ENCODE results near the gene TRAK1.

Gene TRAK1

DNA sequence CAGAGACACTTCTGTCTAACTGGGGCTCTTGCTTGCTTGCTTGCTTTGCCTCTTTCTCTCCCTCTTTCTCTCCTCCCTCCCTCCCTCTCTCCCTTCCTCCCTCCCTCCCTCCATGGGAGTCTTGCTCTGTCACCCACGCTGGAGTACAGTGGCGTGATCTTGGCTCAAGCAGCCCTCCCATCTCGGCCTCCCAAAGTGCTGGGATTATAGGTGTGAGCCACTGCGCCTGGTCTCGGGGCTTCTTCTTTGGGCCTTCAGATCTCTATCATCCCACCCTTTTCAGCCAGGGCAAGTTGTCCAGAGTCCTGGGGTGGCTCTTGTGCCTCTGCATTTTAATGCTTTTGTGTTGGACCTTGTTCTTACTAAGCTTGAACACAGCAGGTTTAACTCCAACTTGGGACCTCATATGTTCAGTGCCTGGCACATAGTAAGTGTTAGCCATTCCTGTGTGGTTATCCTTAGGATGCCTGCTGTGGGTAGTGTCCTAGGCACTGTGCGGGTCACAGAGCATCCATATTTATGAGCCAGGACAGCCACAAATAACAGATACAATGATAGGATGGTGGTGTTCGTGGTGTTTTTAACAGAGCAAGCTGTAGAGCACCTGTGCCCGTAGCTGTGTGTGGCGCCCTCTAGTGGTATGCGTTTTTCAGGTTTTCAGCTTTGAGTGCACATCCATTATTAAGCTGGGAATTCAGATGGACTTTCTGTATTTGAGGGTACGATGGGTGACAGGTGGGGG lies 99.7 kb downstream of the TRAK1 start:
- peak; percentile 86 for TF ChIP-seq CTCF (IDR thresholded peaks at IDR 0.05; ENCODE audit: low read depth, low read length, missing control alignments)
- H3K27ac ChIP-seq: no peak overlapping the region
- no peaks in the 10 kb centered on the region for H3K27me3 ChIP-seq (replicated peaks)
- in situ Hi-C loops (cut with HindIII; ENCODE audit: low pct_ligation_motif_present, low sequenced_read_pairs): no loop called here
- peaks cover 11% of the 10 kb centered on the region for H3K36me3 ChIP-seq (replicated peaks)
- peak; percentile 67 for DNase-seq
- no peak overlapping the region for H3K4me3 ChIP-seq (ENCODE audit: low read depth, low read length)

- TF ChIP-seq CTCF (IDR thresholded peaks at IDR 0.05; ENCODE audit: low read depth, low read length, missing control alignments): no peak
- no peaks in the 10 kb centered on the region for H3K27me3 ChIP-seq (replicated peaks)
- DNase-seq: no peak
- in situ Hi-C loops (cut with HindIII; ENCODE audit: low pct_ligation_motif_present, low sequenced_read_pairs): no loop called here
- H3K36me3 ChIP-seq (replicated peaks): peaks cover 14% of the 10 kb centered on the region
- H3K4me3 ChIP-seq (ENCODE audit: low read depth, low read length): no peak overlapping the region
- H3K27ac ChIP-seq: no peak overlapping the region
Observed at GRCh38 chr3:42191443-42191747, 100.2 kb downstream of the TRAK1 start.

GRCh38 chr3:42192334-42193200 lies 101.4 kb downstream of the TRAK1 start:
- in situ Hi-C loops (cut with HindIII; ENCODE audit: low pct_ligation_motif_present, low sequenced_read_pairs): no loop called here
- Histone ChIP-seq H3K36me3 (replicated peaks) (peaks cover 14% of the 10 kb centered on the region), H3K27ac (peak overlapping the region; percentile 50), H3K4me3 (ENCODE audit: low read depth, low read length) (no peak overlapping the region), H3K27me3 (replicated peaks) (no peaks in the 10 kb centered on the region)
- DNase-seq: peak; percentile 52
- no peak for TF ChIP-seq CTCF (IDR thresholded peaks at IDR 0.05; ENCODE audit: low read depth, low read length, missing control alignments)

GRCh38 chr3:42194943-42195510 lies 103.9 kb downstream of the TRAK1 start:
- no peak for TF ChIP-seq CTCF (IDR thresholded peaks at IDR 0.05; ENCODE audit: low read depth, low read length, missing control alignments)
- no peak for DNase-seq
- H3K27ac ChIP-seq: no peak overlapping the region
- no peaks in the 10 kb centered on the region for H3K27me3 ChIP-seq (replicated peaks)
- in situ Hi-C loops (cut with HindIII; ENCODE audit: low pct_ligation_motif_present, low sequenced_read_pairs): no loop called here
- H3K4me3 ChIP-seq (ENCODE audit: low read depth, low read length): no peak overlapping the region
- H3K36me3 ChIP-seq (replicated peaks): peaks cover 31% of the 10 kb centered on the region

GRCh38 chr3:42195879-42196330 lies 104.7 kb downstream of the TRAK1 start:
- in situ Hi-C loops (cut with HindIII; ENCODE audit: low pct_ligation_motif_present, low sequenced_read_pairs): no loop called here
- no peak for DNase-seq
- H3K4me3 ChIP-seq (ENCODE audit: low read depth, low read length): no peak overlapping the region
- H3K27ac ChIP-seq: no peak overlapping the region
- no peaks in the 10 kb centered on the region for H3K27me3 ChIP-seq (replicated peaks)
- H3K36me3 ChIP-seq (replicated peaks): peaks cover 34% of the 10 kb centered on the region
- TF ChIP-seq CTCF (IDR thresholded peaks at IDR 0.05; ENCODE audit: low read depth, low read length, missing control alignments): no peak
